Ovary (tissue), 9 donors: Measurements from ENCODE around the gene MED13. TPM values are rescaled to one million over a fixed set of nuclear protein-coding genes. Genes with fewer than 3 reads are reported as not detected.

Experiments
- DNase-seq, 5 donors: peaks; one replicate each; pipeline ENCODE4 v3.0.0-alpha.2; 2019 to 2020
- H3K27ac ChIP-seq, 2 donors: fragments of 200-600 bp; one replicate each; pipeline versions ENCODE4 v1.5.1 to v1.8.0; 2019 to 2022
- H3K27me3 ChIP-seq: fragments of 200-600 bp; one replicate; pipeline ENCODE4 v1.8.0; 2022
- H3K36me3 ChIP-seq: fragments of 200-600 bp; sonication (generic); one replicate; pipeline ENCODE4 v1.5.1; 2019
- H3K4me1 ChIP-seq: one replicate; pipeline ENCODE4 v1.8.1; 2013; ENCODE audit warnings: mild to moderate bottlenecking, moderate library complexity; ENCODE audit not compliant: insufficient read depth
- H3K4me3 ChIP-seq: fragments of 200-600 bp; sonication (generic); one replicate; pipeline ENCODE4 v1.5.1; 2017
- H3K9me3 ChIP-seq, 2 donors: fragments of 200-600 bp in 1 of 2; sonication (generic) in 1 of 2; one replicate each; pipeline versions ENCODE4 v1.5.1 to v1.8.1; 2013 to 2019; ENCODE audit warnings: mild to moderate bottlenecking in 1 of 2, moderate library complexity in 1 of 2
- EP300 ChIP-seq: sonication (generic); formaldehyde crosslinking; IDR thresholded peaks from one replicate; pipeline ENCODE4 v1.6.1; 2017; ENCODE audit warnings: antibody characterized with exemption
- POLR2A ChIP-seq: fragments of 450-650 bp; IDR thresholded peaks from one replicate; pipeline ENCODE4 v1.6.1; 2017; ENCODE audit warnings: antibody characterized with exemption, mild to moderate bottlenecking, moderate library complexity
- WGBS, 3 donors: extraction: QIAGEN DNeasy Blood & Tissue Kit in 1 of 3; methylation state at CpG; one replicate each; pipeline versions ENCODE4 v1.1.5 to v1.1.7; 2013 to 2017; 5-methylcytosine and 5-hydroxymethylcytosine counted together
- intact Hi-C, 4 donors: fragments of 100-400 bp; cut with DNase I; formaldehyde crosslinking; loops; one replicate each; pipeline versions ENCODE4 v1.11.0 to v1.15.1; 2022 to 2023
- polyA plus RNA-seq, 2 donors: library from polyadenylated mRNA; stranded (reverse); fragments of 200-250 nt in 1 of 2; fragments of 350-450 nt in 1 of 2; fragmentation: Illumina TruSeq in 1 of 2; extraction: RNeasy Lipid Tissue Mini Kit (QIAGEN cat#74804) in 1 of 2; gene quantifications; one replicate each; pipeline ENCODE4 v1.2.3, GENCODE V29; 2013 to 2014
- total RNA-seq, 7 donors: library from RNA; depleted of rRNA in 2 of 7; stranded (reverse); fragments of >200 nt in 2 of 7; fragmentation: NEBNext Ultra II Directional in 3 of 7; extraction: Animal tissue kit (Norgen Biotek cat#: 25700) in 3 of 7; gene quantifications; one replicate each; pipeline versions ENCODE4 v1.1.0 to v1.2.4, GENCODE V29; 2016 to 2023
- TF ChIP-seq, protein P1 (sequence below), 3 donors: fragments of 450-650 bp in 2 of 3; fragments of 200-600 bp in 1 of 3; IDR thresholded peaks; one replicate each; pipeline versions ENCODE4 v1.5.1 to v1.8.0; 2016 to 2022; ENCODE audit warnings: antibody characterized with exemption in 3 of 3, mild to moderate bottlenecking in 1 of 3
- donor health status: DM: no; HTN: no; CAD: no; lungs with moderate emphysema.
- donor health status: DM: no; HTN: no; CAD: no.
- donor health status: Bipolar disorder and iron deficiency.
- donor health status: DM: yes; HTN: yes; CAD: no.
- donor health status: DM: no; HTN: no; CAD: no.
- donor health status: DM: yes; HTN: yes; CAD: no.

The MED13 gene
- total and polyA plus RNA-seq, 9 donors, result 10.4 to 85.1 (median 55.8) TPM

GRCh38 chr17:62092784-62093183 lies 27.7 kb upstream of the MED13 start:
- Histone ChIP-seq H3K27ac (no peak overlapping the region), H3K36me3 (no peaks in the 10 kb centered on the region), H3K4me1 (no peaks in the 10 kb centered on the region), H3K4me3 (no peak overlapping the region), H3K9me3 (no peaks in the 10 kb centered on the region), H3K27me3 (no peaks in the 10 kb centered on the region)
- intact Hi-C loops, result no loop called here
- TF ChIP-seq, protein P1, sequence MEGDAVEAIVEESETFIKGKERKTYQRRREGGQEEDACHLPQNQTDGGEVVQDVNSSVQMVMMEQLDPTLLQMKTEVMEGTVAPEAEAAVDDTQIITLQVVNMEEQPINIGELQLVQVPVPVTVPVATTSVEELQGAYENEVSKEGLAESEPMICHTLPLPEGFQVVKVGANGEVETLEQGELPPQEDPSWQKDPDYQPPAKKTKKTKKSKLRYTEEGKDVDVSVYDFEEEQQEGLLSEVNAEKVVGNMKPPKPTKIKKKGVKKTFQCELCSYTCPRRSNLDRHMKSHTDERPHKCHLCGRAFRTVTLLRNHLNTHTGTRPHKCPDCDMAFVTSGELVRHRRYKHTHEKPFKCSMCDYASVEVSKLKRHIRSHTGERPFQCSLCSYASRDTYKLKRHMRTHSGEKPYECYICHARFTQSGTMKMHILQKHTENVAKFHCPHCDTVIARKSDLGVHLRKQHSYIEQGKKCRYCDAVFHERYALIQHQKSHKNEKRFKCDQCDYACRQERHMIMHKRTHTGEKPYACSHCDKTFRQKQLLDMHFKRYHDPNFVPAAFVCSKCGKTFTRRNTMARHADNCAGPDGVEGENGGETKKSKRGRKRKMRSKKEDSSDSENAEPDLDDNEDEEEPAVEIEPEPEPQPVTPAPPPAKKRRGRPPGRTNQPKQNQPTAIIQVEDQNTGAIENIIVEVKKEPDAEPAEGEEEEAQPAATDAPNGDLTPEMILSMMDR (IDR thresholded peaks at IDR 0.05), result no peak
- no peak for TF ChIP-seq EP300
- no peak for TF ChIP-seq POLR2A
- WGBS, 3 donors, result 77 to 80% (median 77%) methylated on average over 2 of the region's 2 CpGs
- DNase-seq, result no peak

- no peaks in the 10 kb centered on the region for H3K27me3 ChIP-seq
- WGBS, 3 donors, result 41 to 50% (median 43%) methylated on average over 1 of the region's 1 CpG
- TF ChIP-seq, protein P1 (IDR thresholded peaks at IDR 0.05), result no peak
- TF ChIP-seq POLR2A (no peak), EP300 (no peak)
- H3K9me3 ChIP-seq, result no peaks in the 10 kb centered on the region
- no peak for DNase-seq
- H3K36me3 ChIP-seq, result no peaks in the 10 kb centered on the region
- no peaks in the 10 kb centered on the region for H3K4me1 ChIP-seq
- no peak overlapping the region for H3K4me3 ChIP-seq
- intact Hi-C loops, result no loop called here
- no peak overlapping the region for H3K27ac ChIP-seq
Measured at GRCh38 chr17:62091804-62092203, 26.7 kb upstream of the MED13 start.

DNA sequence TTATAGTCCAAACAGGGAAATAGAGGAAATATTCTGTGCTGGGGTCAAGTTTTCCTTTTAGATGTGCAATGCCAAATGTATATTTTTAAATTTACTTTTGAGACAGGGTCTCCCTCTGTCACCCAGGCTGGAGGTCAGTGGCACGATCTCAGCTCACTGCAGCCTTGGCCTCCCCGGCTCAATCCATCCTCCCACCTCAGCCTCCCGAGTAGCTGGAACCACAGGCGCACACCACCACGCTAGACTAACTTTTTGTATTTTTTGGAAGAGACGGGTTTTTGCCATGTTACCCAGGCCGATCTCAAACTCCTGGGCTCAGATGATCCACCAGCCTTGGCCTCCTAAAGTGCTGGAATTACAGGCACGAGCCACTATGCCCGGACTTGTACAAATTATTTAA lies 25.8 kb upstream of the MED13 start:
- Histone ChIP-seq H3K27me3 (no peaks in the 10 kb centered on the region), H3K4me1 (peaks cover under 1% of the 10 kb centered on the region), H3K9me3 (no peaks in the 10 kb centered on the region), H3K4me3 (no peak overlapping the region), H3K27ac (no peak overlapping the region), H3K36me3 (no peaks in the 10 kb centered on the region)
- 86 to 93% (median 88%) methylated on average over 9 of the region's 9 CpGs for WGBS, 3 donors
- DNase-seq, result no peak
- intact Hi-C loops, result no loop called here
- TF ChIP-seq EP300, result no peak

- no peak for TF ChIP-seq EP300
- TF ChIP-seq, protein P1 (IDR thresholded peaks at IDR 0.05), result no peak
- no peak for TF ChIP-seq POLR2A
- WGBS, 3 donors, result 84 to 90% (median 86%) methylated on average over 7 of the region's 7 CpGs
- Histone ChIP-seq H3K27me3 (no peaks in the 10 kb centered on the region), H3K27ac (no peak overlapping the region), H3K9me3 (no peaks in the 10 kb centered on the region), H3K36me3 (no peaks in the 10 kb centered on the region), H3K4me1 (peaks cover 1% of the 10 kb centered on the region), H3K4me3 (no peak overlapping the region)
- intact Hi-C loops, result no loop called here
- no peak for DNase-seq
Measured at GRCh38 chr17:62090021-62090824, 25.1 kb upstream of the MED13 start.

DNA sequence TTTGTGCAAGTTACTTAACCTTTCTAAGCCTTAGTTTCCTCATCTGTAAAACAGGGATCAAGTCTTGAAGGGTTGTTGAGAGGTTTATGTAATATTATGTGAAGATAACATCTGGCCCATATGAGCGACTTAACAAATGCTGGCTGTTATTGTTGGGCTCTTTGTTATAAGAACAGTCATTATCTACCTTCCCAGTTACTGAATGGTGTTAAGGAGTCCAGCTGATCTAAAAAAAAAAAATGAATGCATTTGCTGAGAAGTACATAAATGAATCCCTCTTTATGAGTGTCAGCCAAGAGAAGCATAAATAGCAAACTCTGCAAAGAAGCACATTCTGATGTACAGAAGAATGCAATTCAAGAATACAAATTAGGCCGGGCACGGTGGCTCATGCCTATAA lies 24.3 kb upstream of the MED13 start:
- intact Hi-C loops, result no loop called here
- Histone ChIP-seq H3K4me1 (peaks cover 1% of the 10 kb centered on the region), H3K27me3 (no peaks in the 10 kb centered on the region), H3K9me3 (no peaks in the 10 kb centered on the region), H3K4me3 (no peak overlapping the region), H3K36me3 (no peaks in the 10 kb centered on the region), H3K27ac (no peak overlapping the region)
- TF ChIP-seq POLR2A (no peak), EP300 (no peak)
- TF ChIP-seq, protein P1 (IDR thresholded peaks at IDR 0.05), result no peak
- 83 to 92% (median 85%) methylated on average over 3 of the region's 3 CpGs for WGBS, 3 donors
- no peak for DNase-seq
